ENCODE data around the gene MCOLN3. TPM values are rescaled to one million over a fixed set of nuclear protein-coding genes. Genes with fewer than 3 reads are reported as not detected.

Gene MCOLN3
- total RNA-seq, 1 donor from 2014 or later: 23.7 TPM

GRCh38 chr1:84968101-84968500, 80.2 kb downstream of the MCOLN3 start:
- no peaks in the 10 kb centered on the region for H3K4me1 Mint-ChIP-seq (ENCODE audit: low read depth)
- H3K36me3 Mint-ChIP-seq (ENCODE audit: insufficient read depth): no peaks in the 10 kb centered on the region
- H3K9me3 Mint-ChIP-seq (ENCODE audit: low read depth): no peaks in the 10 kb centered on the region
- no peak overlapping the region for H3K27ac Mint-ChIP-seq
- no peak overlapping the region for H3K4me3 Mint-ChIP-seq (ENCODE audit: low read depth)
- DNase-seq (ENCODE audit: low spot score, unreplicated experiment): no peak
- no peak for TF ChIP-seq CTCF (IDR thresholded peaks at IDR 0.05; ENCODE audit: unreplicated experiment)
- no peaks in the 10 kb centered on the region for H3K27me3 Mint-ChIP-seq

Other genes with a start within 250 kb of the MCOLN3 start
- gene LPAR3, start 155.3 kb downstream of the MCOLN3 start, total RNA-seq: 4.3 and 5.1 TPM in 2 replicates
- gene MCOLN2, start 51.4 kb downstream of the MCOLN3 start, total RNA-seq: 0.16 and 0.29 TPM in 2 replicates
- 24.2 and 24.6 TPM in 2 replicates for gene SYDE2, start 152.5 kb upstream of the MCOLN3 start, total RNA-seq
- gene C1orf52, start 211.2 kb upstream of the MCOLN3 start, total RNA-seq: 41.0 and 42.2 TPM in 2 replicates
- gene BCL10, start 228.1 kb upstream of the MCOLN3 start, total RNA-seq: 19.9 and 20.9 TPM in 2 replicates